HEK293 (cell line): ENCODE data around the gene MYO7A.
A peak's percentile ranks its signal among the peaks of the same experiment; 100 is the strongest.

Experiments
- CTCF ChIA-PET: fragments of 350-600 bp; formaldehyde crosslinking; extraction: SDS; loops from one replicate; lab custom pipeline; 2021; ENCODE audit warnings: antibody characterized with exemption; lab: Yijun Ruan, JAX
- POLR2A ChIA-PET: fragments of 300-600 bp; formaldehyde crosslinking; extraction: SDS; loops from one replicate; lab custom pipeline; 2020; ENCODE audit warnings: antibody characterized with exemption, inconsistent platforms; lab: Yijun Ruan, JAX
- H3K27ac ChIP-seq: fragments of 200-500 bp; sonication (Bioruptor generic); 2 replicates; pipeline ENCODE4 v1.5.1; 2014; ENCODE audit warnings: low read depth, low read length, control low read depth, inconsistent platforms; ENCODE audit errors: extremely low read depth
- H3K36me3 ChIP-seq, 2 experiments: fragments of 200-500 bp in 1 of 2; sonication (Bioruptor generic) in 1 of 2; 1 replicate in 1 of 2; 2 replicates in 1 of 2; pipeline ENCODE4 v1.5.1; 2014 to 2017; ENCODE audit warnings: inconsistent platforms in 2 of 2, low read length in 2 of 2; ENCODE audit not compliant: control insufficient read depth in 2 of 2, insufficient read depth in 1 of 2
- H3K4me1 ChIP-seq: fragments of 200-500 bp; sonication (Bioruptor generic); 2 replicates; pipeline ENCODE4 v1.5.1; 2014; ENCODE audit warnings: mild to moderate bottlenecking, low read length, inconsistent platforms; ENCODE audit not compliant: control insufficient read depth, insufficient read depth
- H3K4me3 ChIP-seq: 2 replicates; pipeline ENCODE4 v1.5.1; 2011; ENCODE audit warnings: low read depth, mild to moderate bottlenecking, control low read depth, low read length, moderate library complexity
- H3K9me3 ChIP-seq: fragments of 200-500 bp; sonication (Bioruptor generic); 2 replicates; pipeline ENCODE4 v1.5.1; 2014; ENCODE audit warnings: low read depth, low read length, inconsistent platforms; ENCODE audit not compliant: control insufficient read depth, insufficient read depth
- EGR2 ChIP-seq: fragments of 450-650 bp; formaldehyde crosslinking; IDR thresholded peaks from 2 replicates; pipeline ENCODE4 v1.5.1; 2016; ENCODE audit warnings: low read depth, missing biosample characterization, missing genetic modification characterization
- GLIS1 ChIP-seq: fragments of 450-650 bp; formaldehyde crosslinking; IDR thresholded peaks from 2 replicates; pipeline ENCODE4 v1.5.1; 2016; ENCODE audit warnings: missing biosample characterization, missing genetic modification characterization
- GLIS2 ChIP-seq: fragments of 450-650 bp; formaldehyde crosslinking; IDR thresholded peaks from 2 replicates; pipeline ENCODE4 v1.5.1; 2016; ENCODE audit warnings: missing biosample characterization, missing genetic modification characterization
- SCRT1 ChIP-seq: fragments of 450-650 bp; formaldehyde crosslinking; IDR thresholded peaks from 2 replicates; pipeline ENCODE4 v1.5.1; 2016; ENCODE audit warnings: missing biosample characterization, missing genetic modification characterization, borderline replicate concordance
- WT1 ChIP-seq: fragments of 450-650 bp; formaldehyde crosslinking; IDR thresholded peaks from 2 replicates; pipeline ENCODE4 v1.5.1; 2016; ENCODE audit warnings: missing biosample characterization, missing genetic modification characterization
- YY2 ChIP-seq: fragments of 450-650 bp; formaldehyde crosslinking; IDR thresholded peaks from 2 replicates; pipeline ENCODE4 v1.5.1; 2016; ENCODE audit warnings: missing biosample characterization, missing genetic modification characterization
- ZFHX2 ChIP-seq: fragments of 450-650 bp; formaldehyde crosslinking; conservative IDR thresholded peaks from 2 replicates; pipeline ENCODE4 v1.5.1; 2016; ENCODE audit warnings: missing biosample characterization, missing genetic modification characterization
- ZNF112 ChIP-seq: fragments of 450-650 bp; formaldehyde crosslinking; IDR thresholded peaks from 2 replicates; pipeline ENCODE4 v1.5.0; 2017; ENCODE audit warnings: missing biosample characterization, missing genetic modification characterization
- ZNF121 ChIP-seq: fragments of 450-650 bp; formaldehyde crosslinking; IDR thresholded peaks from 2 replicates; pipeline ENCODE4 v1.5.1; 2016; ENCODE audit warnings: missing biosample characterization, missing genetic modification characterization
- ZNF132 ChIP-seq: fragments of 450-650 bp; formaldehyde crosslinking; IDR thresholded peaks from 2 replicates; pipeline ENCODE4 v1.5.1; 2017; ENCODE audit warnings: missing biosample characterization, missing genetic modification characterization, borderline replicate concordance
- ZNF202 ChIP-seq: fragments of 450-650 bp; formaldehyde crosslinking; IDR thresholded peaks from 2 replicates; pipeline ENCODE4 v1.5.1; 2016; ENCODE audit warnings: missing biosample characterization, missing genetic modification characterization, borderline replicate concordance
- ZNF266 ChIP-seq: fragments of 450-650 bp; formaldehyde crosslinking; IDR thresholded peaks from 2 replicates; pipeline ENCODE4 v1.5.1; 2016; ENCODE audit warnings: missing biosample characterization, missing genetic modification characterization, low read depth
- ZNF274 ChIP-seq, 2 experiments: fragments of 200-500 bp in 1 of 2; fragments of 450-650 bp in 1 of 2; sonication (Bioruptor generic) in 1 of 2; formaldehyde crosslinking in 1 of 2; IDR thresholded peaks; 2 replicates each; pipeline versions ENCODE4 v1.5.1 to v1.6.1; 2014 to 2016; ENCODE audit warnings: borderline replicate concordance in 1 of 2, inconsistent platforms in 1 of 2, low read length in 1 of 2, missing biosample characterization in 1 of 2, missing genetic modification characterization in 1 of 2
- ZNF530 ChIP-seq: fragments of 450-650 bp; formaldehyde crosslinking; IDR thresholded peaks from 2 replicates; pipeline ENCODE4 v1.5.1; 2016; ENCODE audit warnings: low read depth, missing biosample characterization, missing genetic modification characterization
- ZNF600 ChIP-seq: fragments of 450-650 bp; formaldehyde crosslinking; IDR thresholded peaks from 2 replicates; pipeline ENCODE4 v1.5.1; 2016; ENCODE audit warnings: missing biosample characterization, missing genetic modification characterization
- ZNF654 ChIP-seq: fragments of 450-650 bp; formaldehyde crosslinking; IDR thresholded peaks from 2 replicates; pipeline ENCODE4 v1.5.1; 2016; ENCODE audit warnings: low read depth, missing biosample characterization, missing genetic modification characterization
- TF ChIP-seq, protein P1 (sequence below): fragments of 450-650 bp; formaldehyde crosslinking; IDR thresholded peaks from 2 replicates; pipeline ENCODE4 v1.5.1; 2016; ENCODE audit warnings: missing biosample characterization, missing genetic modification characterization
- TF ChIP-seq, protein P2 (sequence below): fragments of 450-650 bp; formaldehyde crosslinking; IDR thresholded peaks from 2 replicates; pipeline ENCODE4 v1.5.1; 2016; ENCODE audit warnings: missing biosample characterization, missing genetic modification characterization
- TF ChIP-seq, protein P3 (sequence below): fragments of 450-650 bp; formaldehyde crosslinking; IDR thresholded peaks from 2 replicates; pipeline ENCODE4 v1.5.1; 2016; ENCODE audit warnings: missing biosample characterization, missing genetic modification characterization
- TF ChIP-seq, protein P4 (sequence below): fragments of 450-650 bp; formaldehyde crosslinking; IDR thresholded peaks from 2 replicates; pipeline ENCODE4 v1.5.0; 2017; ENCODE audit warnings: missing biosample characterization, missing genetic modification characterization, borderline replicate concordance
- TF ChIP-seq, protein P5 (sequence below): fragments of 450-650 bp; formaldehyde crosslinking; IDR thresholded peaks from 2 replicates; pipeline ENCODE4 v1.5.1; 2017; ENCODE audit warnings: missing biosample characterization, missing genetic modification characterization
- TF ChIP-seq, protein P6 (sequence below): fragments of 450-650 bp; formaldehyde crosslinking; IDR thresholded peaks from 2 replicates; pipeline ENCODE4 v1.5.1; 2017; ENCODE audit warnings: missing biosample characterization, missing genetic modification characterization

MYO7A gene

DNA sequence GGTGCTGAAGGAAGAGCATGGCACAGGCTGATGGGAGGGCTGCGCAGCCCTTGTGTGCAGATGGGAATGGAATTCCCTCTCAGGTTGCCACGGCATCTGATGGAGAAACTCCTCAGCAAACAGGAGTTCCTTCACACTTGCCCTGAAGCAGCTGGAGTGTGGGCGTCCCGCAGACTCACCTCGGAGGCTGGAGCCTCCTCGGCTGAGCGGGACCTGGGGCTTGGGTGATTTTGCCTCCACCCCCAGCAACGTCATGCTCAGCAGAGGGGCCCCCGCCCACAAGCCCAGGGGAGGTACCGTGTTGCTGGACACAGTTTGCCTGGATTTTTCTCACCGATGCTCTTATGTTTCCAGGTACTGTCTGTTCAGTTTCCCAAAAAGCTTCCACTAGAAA lies 63.4 kb downstream of the MYO7A start (continued):
- TF ChIP-seq, protein P1, sequence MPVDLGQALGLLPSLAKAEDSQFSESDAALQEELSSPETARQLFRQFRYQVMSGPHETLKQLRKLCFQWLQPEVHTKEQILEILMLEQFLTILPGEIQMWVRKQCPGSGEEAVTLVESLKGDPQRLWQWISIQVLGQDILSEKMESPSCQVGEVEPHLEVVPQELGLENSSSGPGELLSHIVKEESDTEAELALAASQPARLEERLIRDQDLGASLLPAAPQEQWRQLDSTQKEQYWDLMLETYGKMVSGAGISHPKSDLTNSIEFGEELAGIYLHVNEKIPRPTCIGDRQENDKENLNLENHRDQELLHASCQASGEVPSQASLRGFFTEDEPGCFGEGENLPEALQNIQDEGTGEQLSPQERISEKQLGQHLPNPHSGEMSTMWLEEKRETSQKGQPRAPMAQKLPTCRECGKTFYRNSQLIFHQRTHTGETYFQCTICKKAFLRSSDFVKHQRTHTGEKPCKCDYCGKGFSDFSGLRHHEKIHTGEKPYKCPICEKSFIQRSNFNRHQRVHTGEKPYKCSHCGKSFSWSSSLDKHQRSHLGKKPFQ (tag by site-specific recombination): no peak
- TF ChIP-seq EGR2 (tag by site-specific recombination) (peak; percentile 76), GLIS1 (tag by site-specific recombination) (peak; percentile 61)

DNA sequence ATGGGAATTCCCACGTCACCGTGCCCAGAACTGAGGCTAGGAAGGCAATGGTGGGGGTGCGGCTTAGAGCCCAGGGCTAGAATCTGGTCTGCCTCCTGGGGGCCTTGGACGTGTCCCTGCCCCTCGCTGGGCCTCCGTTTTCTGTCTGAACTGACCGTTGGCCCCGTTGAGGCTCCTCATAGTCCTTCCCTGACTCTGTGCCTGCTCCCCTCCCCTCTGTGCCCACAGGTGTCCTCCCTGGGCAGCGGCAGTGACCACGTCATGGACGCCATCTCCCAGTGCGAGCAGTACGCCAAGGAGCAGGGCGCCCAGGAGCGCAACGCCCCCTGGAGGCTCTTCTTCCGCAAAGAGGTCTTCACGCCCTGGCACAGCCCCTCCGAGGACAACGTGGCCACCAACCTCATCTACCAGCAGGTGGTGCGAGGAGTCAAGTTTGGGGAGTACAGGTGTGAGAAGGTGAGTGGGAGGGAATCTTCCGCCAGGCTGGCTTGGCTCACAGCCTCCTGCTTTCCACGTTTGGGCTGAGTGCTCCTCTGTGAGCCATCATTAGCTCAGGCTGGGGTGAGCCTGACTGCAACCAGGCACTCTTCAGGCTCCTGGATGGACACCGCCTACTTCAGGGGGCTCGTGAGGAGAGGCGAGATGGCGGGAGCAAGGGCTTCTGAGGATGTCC lies 63.9 kb downstream of the MYO7A start:
- ChIA-PET POLR2A (no interaction called here), CTCF (interaction anchor here (0.6 to 2.1 kb wide), 21 partner anchors 9 to 1207 kb away, joined by 3 to 11 read pairs (median 4); partner anchors contain the start of gene MYO7A)
- H3K9me3 ChIP-seq: no peaks in the 10 kb centered on the region
- H3K27ac ChIP-seq: no peak overlapping the region
- H3K36me3 ChIP-seq: no peaks in the 10 kb centered on the region
- no peaks in the 10 kb centered on the region for H3K4me1 ChIP-seq
- H3K4me3 ChIP-seq: peak overlapping the region; percentile 39
- TF ChIP-seq ZNF132: no peak
- no peak; the same call in 1 of the 2 replicates for TF ChIP-seq ZFHX2 (tag by site-specific recombination)
- TF ChIP-seq, protein P2, sequence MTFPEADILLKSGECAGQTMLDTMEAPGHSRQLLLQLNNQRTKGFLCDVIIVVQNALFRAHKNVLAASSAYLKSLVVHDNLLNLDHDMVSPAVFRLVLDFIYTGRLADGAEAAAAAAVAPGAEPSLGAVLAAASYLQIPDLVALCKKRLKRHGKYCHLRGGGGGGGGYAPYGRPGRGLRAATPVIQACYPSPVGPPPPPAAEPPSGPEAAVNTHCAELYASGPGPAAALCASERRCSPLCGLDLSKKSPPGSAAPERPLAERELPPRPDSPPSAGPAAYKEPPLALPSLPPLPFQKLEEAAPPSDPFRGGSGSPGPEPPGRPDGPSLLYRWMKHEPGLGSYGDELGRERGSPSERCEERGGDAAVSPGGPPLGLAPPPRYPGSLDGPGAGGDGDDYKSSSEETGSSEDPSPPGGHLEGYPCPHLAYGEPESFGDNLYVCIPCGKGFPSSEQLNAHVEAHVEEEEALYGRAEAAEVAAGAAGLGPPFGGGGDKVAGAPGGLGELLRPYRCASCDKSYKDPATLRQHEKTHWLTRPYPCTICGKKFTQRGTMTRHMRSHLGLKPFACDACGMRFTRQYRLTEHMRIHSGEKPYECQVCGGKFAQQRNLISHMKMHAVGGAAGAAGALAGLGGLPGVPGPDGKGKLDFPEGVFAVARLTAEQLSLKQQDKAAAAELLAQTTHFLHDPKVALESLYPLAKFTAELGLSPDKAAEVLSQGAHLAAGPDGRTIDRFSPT: peak; percentile 92
- TF ChIP-seq, protein P3, sequence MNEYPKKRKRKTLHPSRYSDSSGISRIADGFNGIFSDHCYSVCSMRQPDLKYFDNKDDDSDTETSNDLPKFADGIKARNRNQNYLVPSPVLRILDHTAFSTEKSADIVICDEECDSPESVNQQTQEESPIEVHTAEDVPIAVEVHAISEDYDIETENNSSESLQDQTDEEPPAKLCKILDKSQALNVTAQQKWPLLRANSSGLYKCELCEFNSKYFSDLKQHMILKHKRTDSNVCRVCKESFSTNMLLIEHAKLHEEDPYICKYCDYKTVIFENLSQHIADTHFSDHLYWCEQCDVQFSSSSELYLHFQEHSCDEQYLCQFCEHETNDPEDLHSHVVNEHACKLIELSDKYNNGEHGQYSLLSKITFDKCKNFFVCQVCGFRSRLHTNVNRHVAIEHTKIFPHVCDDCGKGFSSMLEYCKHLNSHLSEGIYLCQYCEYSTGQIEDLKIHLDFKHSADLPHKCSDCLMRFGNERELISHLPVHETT (tag by site-specific recombination): peak; percentile 36; the same call in 1 of the 2 replicates
- TF ChIP-seq, protein P4, sequence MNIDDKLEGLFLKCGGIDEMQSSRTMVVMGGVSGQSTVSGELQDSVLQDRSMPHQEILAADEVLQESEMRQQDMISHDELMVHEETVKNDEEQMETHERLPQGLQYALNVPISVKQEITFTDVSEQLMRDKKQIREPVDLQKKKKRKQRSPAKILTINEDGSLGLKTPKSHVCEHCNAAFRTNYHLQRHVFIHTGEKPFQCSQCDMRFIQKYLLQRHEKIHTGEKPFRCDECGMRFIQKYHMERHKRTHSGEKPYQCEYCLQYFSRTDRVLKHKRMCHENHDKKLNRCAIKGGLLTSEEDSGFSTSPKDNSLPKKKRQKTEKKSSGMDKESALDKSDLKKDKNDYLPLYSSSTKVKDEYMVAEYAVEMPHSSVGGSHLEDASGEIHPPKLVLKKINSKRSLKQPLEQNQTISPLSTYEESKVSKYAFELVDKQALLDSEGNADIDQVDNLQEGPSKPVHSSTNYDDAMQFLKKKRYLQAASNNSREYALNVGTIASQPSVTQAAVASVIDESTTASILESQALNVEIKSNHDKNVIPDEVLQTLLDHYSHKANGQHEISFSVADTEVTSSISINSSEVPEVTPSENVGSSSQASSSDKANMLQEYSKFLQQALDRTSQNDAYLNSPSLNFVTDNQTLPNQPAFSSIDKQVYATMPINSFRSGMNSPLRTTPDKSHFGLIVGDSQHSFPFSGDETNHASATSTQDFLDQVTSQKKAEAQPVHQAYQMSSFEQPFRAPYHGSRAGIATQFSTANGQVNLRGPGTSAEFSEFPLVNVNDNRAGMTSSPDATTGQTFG (tag by site-specific recombination): no peak
- no peak for TF ChIP-seq ZNF600 (tag by site-specific recombination)
- TF ChIP-seq SCRT1: peak; percentile 93
- peak; percentile 81 for TF ChIP-seq GLIS2
- TF ChIP-seq ZNF530 (tag by site-specific recombination): no peak
- TF ChIP-seq, protein P5, sequence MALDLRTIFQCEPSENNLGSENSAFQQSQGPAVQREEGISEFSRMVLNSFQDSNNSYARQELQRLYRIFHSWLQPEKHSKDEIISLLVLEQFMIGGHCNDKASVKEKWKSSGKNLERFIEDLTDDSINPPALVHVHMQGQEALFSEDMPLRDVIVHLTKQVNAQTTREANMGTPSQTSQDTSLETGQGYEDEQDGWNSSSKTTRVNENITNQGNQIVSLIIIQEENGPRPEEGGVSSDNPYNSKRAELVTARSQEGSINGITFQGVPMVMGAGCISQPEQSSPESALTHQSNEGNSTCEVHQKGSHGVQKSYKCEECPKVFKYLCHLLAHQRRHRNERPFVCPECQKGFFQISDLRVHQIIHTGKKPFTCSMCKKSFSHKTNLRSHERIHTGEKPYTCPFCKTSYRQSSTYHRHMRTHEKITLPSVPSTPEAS: 0 out of 2 replicates have a peak, but pooled peaks have one; percentile 15
- no peak for TF ChIP-seq ZNF202 (tag by site-specific recombination)
- no peak for TF ChIP-seq ZNF121
- TF ChIP-seq WT1 (tag by site-specific recombination): peak; percentile 32; the same call in 1 of the 2 replicates
- no peak for TF ChIP-seq ZNF274 (IDR thresholded peaks at IDR 0.05; ENCODE audit: low read length)
- no peak for TF ChIP-seq ZNF274 (tag by site-specific recombination; IDR thresholded peaks at IDR 0.05; ENCODE audit: borderline replicate concordance)
- peak; percentile 88 for TF ChIP-seq ZNF654 (tag by site-specific recombination)
- no peak for TF ChIP-seq ZNF266 (tag by site-specific recombination)
- no peak; the same call in 1 of the 2 replicates for TF ChIP-seq EGR2 (tag by site-specific recombination)
- no peak for TF ChIP-seq ZNF112
- peak; percentile 72; the same call in 1 of the 2 replicates for TF ChIP-seq YY2 (tag by site-specific recombination)
- TF ChIP-seq, protein P6, sequence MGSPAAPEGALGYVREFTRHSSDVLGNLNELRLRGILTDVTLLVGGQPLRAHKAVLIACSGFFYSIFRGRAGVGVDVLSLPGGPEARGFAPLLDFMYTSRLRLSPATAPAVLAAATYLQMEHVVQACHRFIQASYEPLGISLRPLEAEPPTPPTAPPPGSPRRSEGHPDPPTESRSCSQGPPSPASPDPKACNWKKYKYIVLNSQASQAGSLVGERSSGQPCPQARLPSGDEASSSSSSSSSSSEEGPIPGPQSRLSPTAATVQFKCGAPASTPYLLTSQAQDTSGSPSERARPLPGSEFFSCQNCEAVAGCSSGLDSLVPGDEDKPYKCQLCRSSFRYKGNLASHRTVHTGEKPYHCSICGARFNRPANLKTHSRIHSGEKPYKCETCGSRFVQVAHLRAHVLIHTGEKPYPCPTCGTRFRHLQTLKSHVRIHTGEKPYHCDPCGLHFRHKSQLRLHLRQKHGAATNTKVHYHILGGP: no peak
- TF ChIP-seq, protein P1 (tag by site-specific recombination): no peak
